Neuronal stem cell (in vitro differentiated cells): ENCODE data around the gene IGF2R.
"Not testable (repeated sequence)": the region's sequence is repeated elsewhere in the genome, so short reads cannot be mapped to it uniquely, and the experiment has no call there.

Experiments
- DNase-seq: peaks from one replicate; pipeline ENCODE4 v3.0.0-alpha.2; 2013; ENCODE audit warnings: low spot score
- H2AFZ ChIP-seq: one replicate; pipeline ENCODE4 v1.6.1; 2013; ENCODE audit warnings: mild to moderate bottlenecking, low read length, inconsistent platforms
- H2AK5ac ChIP-seq: 2 replicates; pipeline ENCODE4 v1.6.1; 2013; ENCODE audit warnings: low read depth, mild to moderate bottlenecking, inconsistent platforms, low read length, moderate library complexity, mixed read lengths
- H2BK120ac ChIP-seq: 2 replicates; pipeline ENCODE4 v1.6.1; 2013; ENCODE audit warnings: low read depth, mild to moderate bottlenecking, inconsistent platforms, low read length, moderate library complexity, mixed read lengths
- H2BK12ac ChIP-seq: one replicate; pipeline ENCODE4 v1.6.1; 2013; ENCODE audit warnings: low read length, inconsistent platforms
- H2BK15ac ChIP-seq: 2 replicates; pipeline ENCODE4 v1.6.1; 2013; ENCODE audit warnings: mild to moderate bottlenecking, low read length, inconsistent platforms, mixed read lengths
- H2BK5ac ChIP-seq: one replicate; pipeline ENCODE4 v1.6.1; 2013; ENCODE audit warnings: inconsistent platforms, mild to moderate bottlenecking, low read length, moderate library complexity
- H3K14ac ChIP-seq: one replicate; pipeline ENCODE4 v1.6.1; 2013; ENCODE audit warnings: low read length, inconsistent platforms
- H3K18ac ChIP-seq: 2 replicates; pipeline ENCODE4 v1.6.1; 2013; ENCODE audit warnings: low read length, inconsistent platforms
- H3K23ac ChIP-seq: 2 replicates; pipeline ENCODE4 v1.6.1; 2013; ENCODE audit warnings: low read depth, mild to moderate bottlenecking, mixed read lengths, low read length, inconsistent platforms; ENCODE audit not compliant: poor library complexity
- H3K27ac ChIP-seq: replicated peaks from 3 replicates; pipeline ENCODE4 v1.5.1; 2013; ENCODE audit warnings: low read length, inconsistent platforms
- H3K27me3 ChIP-seq, 3 experiments: 2 replicates each; pipeline ENCODE4 v1.6.1; 2013; ENCODE audit warnings: low read length in 3 of 3, mild to moderate bottlenecking in 2 of 3, inconsistent platforms in 1 of 3, low read depth in 1 of 3, mixed read lengths in 1 of 3, moderate library complexity in 1 of 3; ENCODE audit not compliant: control insufficient read depth in 3 of 3, insufficient read depth in 3 of 3
- H3K36me3 ChIP-seq, 2 donors: replicated peaks in 1 of 2; 2 replicates each; pipeline ENCODE4 v1.6.1; 2013; ENCODE audit warnings: low read length in 2 of 2; ENCODE audit not compliant: control insufficient read depth in 2 of 2, insufficient read depth in 2 of 2
- H3K4ac ChIP-seq: 2 replicates; pipeline ENCODE4 v1.6.1; 2013; ENCODE audit warnings: inconsistent platforms, mild to moderate bottlenecking, low read length, moderate library complexity
- H3K4me1 ChIP-seq, 2 donors: 1 replicate in 1 of 2; 2 replicates in 1 of 2; pipeline ENCODE4 v1.6.1; 2013; ENCODE audit warnings: low read length in 2 of 2, low read depth in 1 of 2; ENCODE audit not compliant: control insufficient read depth in 2 of 2, insufficient read depth in 1 of 2
- H3K4me2 ChIP-seq: one replicate; pipeline ENCODE4 v1.6.1; 2013; ENCODE audit warnings: mild to moderate bottlenecking, low read length, inconsistent platforms; ENCODE audit not compliant: insufficient read depth, poor library complexity, severe bottlenecking
- H3K4me3 ChIP-seq, 2 donors: 2 replicates each; pipeline ENCODE4 v1.5.1; 2013; ENCODE audit warnings: low read length in 2 of 2, mild to moderate bottlenecking in 2 of 2, inconsistent platforms in 1 of 2, moderate library complexity in 1 of 2
- H3K79me1 ChIP-seq: one replicate; pipeline ENCODE4 v1.6.1; 2013; ENCODE audit warnings: low read depth, mild to moderate bottlenecking, inconsistent platforms, low read length, moderate library complexity
- H3K9ac ChIP-seq: one replicate; pipeline ENCODE4 v1.6.1; 2013; ENCODE audit warnings: mild to moderate bottlenecking, low read depth, low read length, inconsistent platforms; ENCODE audit not compliant: poor library complexity
- H3K9me3 ChIP-seq, 2 donors: replicated peaks in 1 of 2; 2 replicates each; pipeline versions ENCODE3 to v1.6.1; 2013; ENCODE audit warnings: low read length in 2 of 2, mild to moderate bottlenecking in 2 of 2, inconsistent platforms in 1 of 2, low read depth in 1 of 2, mixed read lengths in 1 of 2, moderate library complexity in 1 of 2; ENCODE audit not compliant: control insufficient read depth in 2 of 2, insufficient read depth in 1 of 2
- H4K8ac ChIP-seq: one replicate; pipeline ENCODE4 v1.6.1; 2013; ENCODE audit warnings: low read depth, mild to moderate bottlenecking, inconsistent platforms, low read length, moderate library complexity
- H4K91ac ChIP-seq: one replicate; pipeline ENCODE4 v1.6.1; 2013; ENCODE audit warnings: low read length, low read depth, mild to moderate bottlenecking, inconsistent platforms; ENCODE audit not compliant: poor library complexity
- WGBS, 2 donors: extraction: QIAGEN DNeasy Blood & Tissue Kit; methylation state at CpG; one replicate each; pipeline ENCODE4 v1.1.7; 2013; ENCODE audit warnings: missing lambda C conversion rate in 2 of 2, mixed read lengths in 1 of 2; ENCODE audit not compliant: insufficient read length in 2 of 2, insufficient replicate concordance in 1 of 2; ENCODE audit errors: extremely low coverage in 2 of 2; 5-methylcytosine and 5-hydroxymethylcytosine counted together

The IGF2R gene

DNA sequence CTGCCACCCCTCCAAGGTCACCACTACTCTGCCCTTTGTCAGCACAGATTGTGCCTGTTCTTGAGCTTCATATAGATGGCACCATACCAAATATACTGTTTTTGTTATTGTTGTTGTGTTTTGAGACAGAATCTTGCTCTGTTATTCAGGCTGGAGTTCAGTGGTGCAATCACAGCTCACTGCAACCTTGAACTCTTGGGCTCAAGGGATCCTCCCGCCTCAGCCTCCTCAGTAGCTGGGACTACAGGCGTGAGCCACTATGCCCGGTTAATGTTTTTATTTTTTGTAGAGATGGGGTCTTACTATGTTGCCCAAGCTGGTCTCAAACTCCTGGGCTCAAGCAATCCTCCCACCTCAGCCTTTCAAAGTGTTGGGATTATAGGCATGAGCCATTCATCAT is 171.6 kb downstream of the IGF2R start:
- H4K91ac ChIP-seq, H2BK5ac ChIP-seq, H3K79me1 ChIP-seq, H3K27me3 ChIP-seq, H3K9me3 ChIP-seq, H2AK5ac ChIP-seq, H3K4me3 ChIP-seq, H3K23ac ChIP-seq, H2BK12ac ChIP-seq, H3K9ac ChIP-seq, H3K14ac ChIP-seq, H2AFZ ChIP-seq, H3K36me3 ChIP-seq, H4K8ac ChIP-seq, H3K18ac ChIP-seq, H3K4me2 ChIP-seq, DNase-seq, H3K4ac ChIP-seq, H3K4me1 ChIP-seq, H2BK15ac ChIP-seq, H3K27ac ChIP-seq, H2BK120ac ChIP-seq: not testable (repeated sequence)
- WGBS, 2 donors, result no CpG with 5 or more reads among the region's 3 CpGs

DNA sequence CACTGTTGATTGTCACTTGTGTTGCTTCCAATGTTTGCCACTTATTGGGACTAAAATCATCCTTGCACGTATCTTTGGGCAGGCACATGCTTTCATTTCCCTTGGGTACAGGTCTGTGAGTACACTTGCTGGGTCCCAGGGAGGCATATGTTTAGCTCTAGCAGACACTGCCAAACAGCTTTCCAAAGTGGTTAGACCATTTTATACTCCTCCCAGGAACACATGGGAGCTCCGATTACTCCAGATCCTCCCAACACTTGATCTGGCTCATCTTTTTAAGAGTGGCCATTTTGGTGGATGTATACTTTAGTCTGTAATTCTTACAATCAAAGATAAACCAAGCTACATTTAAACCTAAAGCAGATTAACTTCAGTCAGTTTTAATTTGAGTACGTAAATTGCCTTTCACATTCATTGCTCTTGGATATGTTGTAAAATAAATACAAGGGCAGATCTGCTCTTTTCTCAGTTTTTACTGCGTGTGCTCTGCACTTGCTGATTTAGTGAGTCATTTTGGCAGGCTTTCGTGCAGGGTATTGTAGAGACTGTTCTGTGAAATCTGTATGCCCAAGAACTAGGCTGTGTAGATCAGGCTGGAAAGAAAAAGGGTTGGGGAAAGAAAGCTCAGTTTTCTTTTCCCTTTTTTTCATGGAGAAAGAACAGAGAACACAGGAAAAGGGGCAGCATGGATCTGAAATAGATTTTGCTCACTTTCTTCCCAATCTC is 172.3 kb downstream of the IGF2R start:
- WGBS, 2 donors, result no CpG with 5 or more reads among the region's 5 CpGs
- H2BK5ac ChIP-seq, result no peak overlapping the region

DNA sequence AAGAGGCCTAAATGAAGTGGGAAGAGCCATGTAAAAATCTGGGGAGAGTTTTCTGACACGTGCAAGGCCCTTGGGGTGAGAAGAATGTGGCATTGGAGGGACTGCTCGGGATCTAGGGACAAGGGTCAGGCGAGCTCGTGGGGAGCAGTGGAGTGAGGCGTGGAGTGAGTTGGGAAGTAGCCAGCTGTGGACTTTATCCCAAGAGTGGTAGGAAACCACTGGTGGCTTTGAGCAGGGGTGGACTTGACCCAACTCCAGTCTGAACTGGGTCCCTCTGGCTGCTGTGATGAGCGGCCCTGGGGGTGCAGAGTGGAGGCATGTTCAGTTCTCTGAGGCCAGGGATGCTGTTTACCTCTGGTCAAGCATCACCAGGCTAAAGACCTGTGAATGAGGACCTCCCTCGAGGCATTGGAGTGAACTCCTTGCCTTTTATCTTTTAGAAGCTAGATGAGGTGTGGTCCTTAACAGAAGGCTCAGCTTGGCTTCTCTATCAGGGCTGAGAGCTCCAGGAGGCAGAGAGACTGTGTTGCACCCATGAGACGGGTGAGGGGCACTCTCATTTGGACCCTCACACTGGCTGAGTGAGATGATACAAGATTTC is 173.3 kb downstream of the IGF2R start:
- Histone ChIP-seq H3K79me1 (no peaks in the 10 kb centered on the region), H3K4me3 (no peak overlapping the region), H3K9ac (no peak overlapping the region), H3K4ac (no peak overlapping the region), H3K23ac (no peak overlapping the region), H2AFZ (no peak overlapping the region), H3K4me1 (peaks cover 0 to 6% of the 10 kb centered on the region in 2 donors), H3K27me3 (no peaks in the 10 kb centered on the region), H3K18ac (no peak overlapping the region), H2BK15ac (no peak overlapping the region), H4K91ac (no peak overlapping the region), H2AK5ac (no peak overlapping the region), H2BK5ac (no peak overlapping the region), H3K9me3 (no peaks in the 10 kb centered on the region), H2BK120ac (no peak overlapping the region), H3K36me3 (no peaks in the 10 kb centered on the region), H3K14ac (no peak overlapping the region), H3K27ac (no peak overlapping the region), H4K8ac (no peak overlapping the region), H3K4me2 (no peak overlapping the region), H2BK12ac (no peak overlapping the region)
- no peak for DNase-seq
- WGBS, 2 donors, result no CpG with 5 or more reads among the region's 8 CpGs

More for the DNA sequence above, 172.3 kb downstream of the IGF2R start:
- H2BK120ac ChIP-seq, result no peak overlapping the region
- no peaks in the 10 kb centered on the region for H3K9me3 ChIP-seq
- H3K4ac ChIP-seq, result no peak overlapping the region
- H3K79me1 ChIP-seq, result no peaks in the 10 kb centered on the region
- no peak overlapping the region for H2AFZ ChIP-seq
- no peak for DNase-seq
- no peak overlapping the region for H3K4me3 ChIP-seq
- H3K18ac ChIP-seq, result no peak overlapping the region
- no peak overlapping the region for H4K8ac ChIP-seq
- H3K27ac ChIP-seq, result no peak overlapping the region
- no peak overlapping the region for H2AK5ac ChIP-seq
- H2BK12ac ChIP-seq, result no peak overlapping the region
- no peak overlapping the region for H4K91ac ChIP-seq
- H3K14ac ChIP-seq, result no peak overlapping the region
- H3K36me3 ChIP-seq, result no peaks in the 10 kb centered on the region
- H3K9ac ChIP-seq, result no peak overlapping the region
- no peaks in the 10 kb centered on the region for H3K27me3 ChIP-seq
- peaks cover 0 to 6% of the 10 kb centered on the region in 2 donors for H3K4me1 ChIP-seq
- H2BK15ac ChIP-seq, result no peak overlapping the region
- H3K23ac ChIP-seq, result no peak overlapping the region
- no peak overlapping the region for H3K4me2 ChIP-seq

DNA sequence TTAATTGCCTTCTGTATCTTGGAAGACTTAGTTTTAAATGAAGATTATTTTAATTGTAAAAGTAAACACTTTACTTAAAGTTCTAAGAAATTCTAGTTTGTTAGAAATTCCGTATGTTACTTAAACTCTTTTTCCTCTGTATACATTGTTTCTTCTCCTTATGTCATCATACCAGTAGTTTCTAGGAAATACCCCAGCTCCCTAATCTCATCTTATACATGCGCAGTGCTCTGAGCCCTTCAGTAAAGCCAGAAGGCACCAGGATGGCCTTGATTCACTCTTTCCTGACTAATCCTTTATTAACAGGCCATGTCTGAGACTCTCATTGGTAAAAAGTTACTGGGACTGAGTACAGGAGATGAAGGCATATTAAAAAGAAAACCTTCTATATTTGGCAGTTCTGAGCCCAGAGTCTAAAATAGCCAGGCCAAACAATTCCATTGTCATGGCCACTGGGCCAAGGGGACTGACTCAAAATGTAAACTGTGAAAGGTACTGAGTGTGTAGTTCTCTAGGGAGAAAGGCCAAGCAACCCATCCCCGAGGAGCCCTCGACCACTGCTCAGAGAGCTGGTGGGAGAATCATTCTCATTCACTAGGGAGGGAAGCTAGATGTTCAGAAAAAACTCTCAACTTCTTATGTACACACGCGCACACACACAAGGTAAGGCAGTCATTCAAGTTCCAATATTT is 177.7 kb downstream of the IGF2R start:
- no peak overlapping the region for H3K4me3 ChIP-seq
- H2BK120ac ChIP-seq, result no peak overlapping the region
- H3K18ac ChIP-seq, result no peak overlapping the region
- H3K27ac ChIP-seq, result no peak overlapping the region
- H3K23ac ChIP-seq, result no peak overlapping the region
- no peak overlapping the region for H3K4me2 ChIP-seq
- no peak overlapping the region for H2BK5ac ChIP-seq
- no peak overlapping the region for H3K4ac ChIP-seq
- H4K91ac ChIP-seq, result no peak overlapping the region
- H3K36me3 ChIP-seq, result no peaks in the 10 kb centered on the region
- no peaks in the 10 kb centered on the region for H3K4me1 ChIP-seq
- no peaks in the 10 kb centered on the region for H3K79me1 ChIP-seq
- no peak overlapping the region for H2BK12ac ChIP-seq
- no peak overlapping the region for H2BK15ac ChIP-seq
- no peak overlapping the region for H4K8ac ChIP-seq
- no peak overlapping the region for H3K9ac ChIP-seq
- H3K27me3 ChIP-seq, result no peaks in the 10 kb centered on the region
- WGBS, 2 donors, result no CpG with 5 or more reads among the region's 6 CpGs
- H2AK5ac ChIP-seq, result no peak overlapping the region
- H2AFZ ChIP-seq, result no peak overlapping the region
- H3K9me3 ChIP-seq, result no peaks in the 10 kb centered on the region
- no peak overlapping the region for H3K14ac ChIP-seq
- DNase-seq, result no peak
